ENCODE data around the gene LRCH4.

Gene LRCH4

GRCh38 chr7:100582041-100582579 is 3.8 kb downstream of the LRCH4 start:
- DNase-seq (ENCODE audit: low spot score) = no peak

DNA sequence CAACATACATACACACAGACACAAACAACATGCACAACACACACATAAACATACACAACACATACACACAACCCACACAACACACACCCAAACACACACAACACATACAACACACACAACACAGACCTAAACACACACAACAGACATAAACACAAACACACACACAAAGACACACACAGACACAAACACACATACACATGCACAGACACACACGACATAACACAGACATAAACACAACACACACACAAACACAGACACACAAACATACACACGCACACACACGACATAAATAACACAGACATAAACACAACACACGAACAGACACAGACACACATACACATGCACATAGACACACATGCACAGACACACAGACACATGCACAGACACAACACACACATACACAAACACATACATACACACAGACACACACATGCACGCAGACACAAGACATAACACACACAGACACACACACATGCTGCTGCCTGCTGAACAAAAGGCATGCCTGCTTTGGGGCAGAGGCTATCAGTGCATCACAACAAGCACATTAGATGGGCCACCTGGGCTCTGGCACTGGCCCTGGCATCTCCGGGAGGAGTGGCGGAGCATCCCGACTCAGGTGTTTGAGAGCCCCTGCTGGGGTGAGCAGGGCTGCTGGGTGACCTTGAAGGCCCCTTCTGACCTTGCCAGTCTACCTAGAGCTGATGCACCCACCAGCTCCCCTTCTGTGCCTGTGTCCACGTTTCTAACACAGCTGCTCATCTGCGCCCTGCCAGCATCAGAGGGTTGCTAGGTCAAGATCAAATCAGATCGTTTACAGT is 5.3 kb downstream of the LRCH4 start:
- DNase-seq (ENCODE audit: low spot score) = no peak

DNA sequence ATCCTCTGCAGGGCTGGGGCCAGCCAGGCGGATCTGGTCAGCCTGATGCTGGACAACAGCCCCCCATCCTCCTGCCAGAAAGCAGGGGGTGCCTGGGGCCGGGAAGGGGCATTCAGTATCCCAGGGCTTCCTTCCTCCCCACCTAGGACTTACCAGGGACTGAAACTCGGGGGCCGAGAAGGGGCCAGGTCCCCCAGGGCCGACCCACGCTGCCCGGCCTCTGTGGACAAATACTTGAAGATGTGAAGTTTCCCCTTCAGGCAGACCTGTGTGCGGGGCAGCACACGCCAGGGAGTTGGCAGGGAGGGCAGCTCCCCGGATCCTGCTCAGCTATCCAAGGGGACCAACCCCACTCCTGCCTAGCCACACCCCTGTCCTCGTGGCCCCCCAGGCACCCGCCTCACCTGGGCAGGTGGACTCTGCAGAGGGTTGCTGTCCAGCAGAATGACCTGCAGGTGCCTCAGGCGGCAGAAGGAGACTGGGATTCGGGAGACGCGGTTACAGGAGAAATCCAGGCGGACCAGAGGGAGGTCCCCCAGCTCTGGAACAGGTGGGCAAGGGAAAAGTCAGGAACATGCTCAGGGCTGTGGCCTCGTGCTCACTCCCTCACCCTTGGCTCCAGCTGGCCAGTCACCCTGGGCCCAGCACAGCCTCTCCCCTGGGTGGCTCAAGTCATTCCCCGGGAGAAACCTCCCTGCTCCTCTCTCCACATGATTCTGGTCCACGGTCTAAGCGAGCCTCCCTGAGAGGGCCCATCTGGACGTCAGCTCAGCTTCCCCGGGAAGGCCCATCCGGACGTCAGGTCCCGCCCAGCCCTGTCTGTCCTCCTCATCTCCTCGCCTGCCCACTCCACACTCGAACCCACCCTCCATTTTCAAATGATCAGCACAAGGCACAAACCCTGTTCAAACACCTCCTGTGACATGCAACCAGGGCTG is 7.4 kb downstream of the LRCH4 start:
- DNase-seq (ENCODE audit: low spot score) = no peak

DNA sequence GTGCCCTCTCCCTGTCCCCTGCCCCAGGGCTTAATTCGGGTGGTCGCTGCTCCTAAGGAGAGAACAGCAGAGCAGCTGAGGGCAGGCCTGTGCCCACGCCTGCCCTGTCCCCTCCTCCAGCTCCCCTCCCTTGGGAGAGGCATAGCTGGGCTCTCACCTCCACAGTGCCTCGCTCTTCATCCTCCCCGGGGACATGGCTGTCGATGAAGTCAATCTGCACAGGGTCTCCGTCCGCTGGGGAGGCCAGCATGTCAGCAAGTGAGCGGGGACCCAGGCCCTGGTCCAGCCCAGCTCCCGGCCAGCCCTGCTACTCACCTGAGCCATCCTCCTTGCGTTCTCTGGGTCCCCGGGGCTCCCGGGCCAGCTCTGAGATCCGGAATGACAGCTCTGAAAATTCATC is 8.4 kb downstream of the LRCH4 start:
- no peak for DNase-seq (ENCODE audit: low spot score)

DNA sequence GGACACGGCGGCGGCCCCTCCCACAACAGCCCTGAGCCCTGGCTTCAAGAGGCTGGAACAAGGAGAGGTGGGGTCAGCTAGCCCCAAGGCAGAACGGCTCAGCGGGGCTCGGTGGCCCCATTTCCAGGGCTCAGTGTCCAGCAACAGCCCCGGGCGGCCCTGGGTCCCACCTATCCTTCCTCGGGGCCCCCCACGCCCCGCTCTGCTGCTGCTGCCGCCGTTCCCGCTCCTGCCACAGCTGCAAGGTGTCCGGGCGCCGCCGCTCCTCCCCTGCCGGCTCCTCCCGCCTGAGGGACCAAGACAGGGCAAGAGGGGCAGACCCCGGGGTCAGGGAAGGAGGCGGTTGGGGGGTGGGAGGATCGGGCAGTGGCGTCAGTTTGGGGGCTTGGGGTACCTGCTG is 8.8 kb downstream of the LRCH4 start:
- DNase-seq (ENCODE audit: low spot score) = no peak

- no peak for DNase-seq (ENCODE audit: low spot score)
Observed at GRCh38 chr7:100576384-100576993, 9.4 kb downstream of the LRCH4 start.

DNA sequence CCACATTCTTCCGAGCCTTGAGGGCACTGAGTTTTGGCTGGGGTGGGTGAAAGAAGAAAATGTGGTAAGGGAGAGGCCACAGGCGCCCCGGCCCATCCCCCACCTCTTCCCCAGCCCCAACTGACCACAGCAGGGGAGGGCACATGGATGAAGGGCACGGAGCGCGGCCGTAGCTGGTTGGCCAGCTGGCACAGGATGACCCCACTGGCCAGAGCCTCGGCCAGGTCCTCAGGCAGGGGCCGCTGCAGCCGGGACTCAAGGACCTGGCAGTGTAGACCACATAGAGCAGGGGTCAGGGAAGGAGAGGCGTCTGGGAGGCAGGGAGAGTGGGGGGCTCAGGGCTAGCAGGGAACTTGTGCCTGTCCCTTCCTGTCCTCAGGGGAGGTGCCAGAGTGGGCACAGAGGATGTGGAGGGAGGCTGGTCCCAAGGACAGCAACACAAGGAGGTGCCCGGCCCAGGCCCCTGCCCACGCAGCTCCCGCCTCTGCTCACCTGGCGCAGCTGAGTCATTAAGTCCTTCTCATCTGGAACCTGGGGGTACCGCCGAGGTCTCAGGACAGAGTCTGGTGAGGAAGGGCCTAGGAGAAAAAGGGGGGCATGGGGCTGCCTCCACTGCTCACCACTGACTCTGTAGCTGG is 10.1 kb downstream of the LRCH4 start:
- no peak for DNase-seq (ENCODE audit: low spot score)

DNA sequence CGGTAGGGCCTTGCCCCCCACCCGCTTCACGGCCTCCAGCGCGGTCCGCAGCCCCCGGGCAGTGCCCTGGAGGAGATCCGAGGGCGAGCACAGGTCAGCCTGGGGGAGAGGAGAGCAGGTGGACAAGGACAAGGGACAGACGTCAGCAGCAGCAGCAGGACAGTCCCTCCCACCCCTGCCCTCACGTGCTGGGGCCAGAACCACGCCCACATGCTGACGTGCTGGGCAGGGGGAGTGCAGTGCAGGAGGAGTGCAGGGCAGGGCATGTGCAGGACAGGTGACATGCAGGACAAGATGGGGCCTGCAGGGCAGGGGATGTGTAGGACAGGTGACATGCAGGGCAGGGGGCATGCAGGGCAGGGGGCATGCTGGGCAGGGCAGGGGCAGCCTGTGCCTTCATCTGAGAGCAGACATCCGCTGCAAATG is 10.7 kb downstream of the LRCH4 start:
- no peak for DNase-seq (ENCODE audit: low spot score)

DNA sequence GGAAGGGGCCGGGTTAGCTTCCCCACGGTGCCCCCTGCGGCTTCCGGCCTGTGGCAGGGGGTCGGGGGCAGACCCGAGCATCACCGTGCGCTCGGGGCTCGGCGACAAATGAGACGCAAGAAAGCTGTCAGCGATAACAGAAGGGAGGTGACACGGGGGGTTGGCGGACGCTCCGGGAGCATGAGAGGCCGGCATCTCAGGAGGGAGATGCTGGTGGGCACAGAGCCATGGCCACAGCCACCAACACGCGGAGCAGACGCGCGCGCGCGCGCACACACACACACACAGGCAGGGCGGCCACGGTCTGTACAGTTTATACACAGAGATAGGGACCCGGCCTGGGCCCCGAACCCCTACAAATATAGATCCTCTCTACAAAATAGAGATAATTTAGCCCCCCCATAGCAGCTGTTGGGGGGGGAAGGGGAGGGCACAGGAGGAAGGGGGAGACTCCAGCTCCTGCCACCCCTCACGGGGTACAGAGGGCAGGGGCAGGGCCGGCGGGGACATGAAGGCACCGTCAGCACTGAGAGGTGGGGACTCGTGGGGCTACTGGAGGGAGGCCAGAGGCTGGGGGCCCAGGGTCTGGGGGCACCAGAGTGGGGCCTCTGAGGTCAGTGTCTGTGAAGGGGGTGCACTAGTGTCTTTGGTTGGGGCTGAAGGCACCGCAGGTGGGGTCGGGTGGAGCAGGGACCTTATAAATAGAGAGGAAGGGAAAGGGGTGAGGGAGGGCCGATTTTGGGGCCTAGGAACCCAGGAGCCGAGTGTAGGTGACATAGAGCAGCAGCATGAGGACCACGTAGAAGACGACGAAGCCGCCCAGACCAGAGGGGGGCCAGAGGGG is 11.3 kb downstream of the LRCH4 start:
- no peak for DNase-seq (ENCODE audit: low spot score)

DNA sequence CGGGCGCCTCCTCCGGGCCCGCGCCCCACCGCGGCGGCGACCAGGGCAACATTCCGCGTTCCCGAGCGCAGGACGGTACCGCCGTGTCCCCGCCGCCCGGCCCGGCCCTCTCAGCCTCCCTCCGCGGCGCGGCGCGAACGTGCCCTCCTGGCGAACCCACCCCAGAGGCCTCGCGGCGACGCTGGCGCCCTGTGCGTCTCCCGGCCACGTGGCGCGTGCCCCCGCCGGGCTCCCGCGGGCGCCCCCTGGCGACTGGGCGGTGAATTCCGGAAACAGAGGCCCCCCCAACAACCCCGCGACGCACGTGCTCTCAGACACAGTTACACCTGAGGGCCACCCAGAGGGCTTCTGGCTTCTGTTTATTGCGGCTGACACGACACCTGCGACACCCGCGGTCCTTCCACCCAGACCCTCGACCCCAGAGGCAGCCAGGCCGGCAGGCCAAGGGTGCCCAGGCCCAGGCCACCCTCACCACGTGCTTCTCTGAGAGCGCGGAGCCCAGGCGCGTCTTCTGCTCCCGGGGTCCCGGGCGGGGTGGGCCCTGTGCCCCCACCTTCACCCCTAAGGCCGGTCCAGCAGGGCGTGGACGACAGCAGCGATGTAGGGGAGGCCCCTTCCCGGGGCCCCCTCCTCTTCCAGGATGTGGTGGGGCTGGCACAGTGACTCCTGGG is 12.1 kb downstream of the LRCH4 start, which contains the start of gene SAP25:
Gene SAP25 (minus strand): TSS at position 210 of the 671 bp plus-strand sequence. CDS start 158 bp downstream, at position 52.
- no peak for DNase-seq (ENCODE audit: low spot score)

DNA sequence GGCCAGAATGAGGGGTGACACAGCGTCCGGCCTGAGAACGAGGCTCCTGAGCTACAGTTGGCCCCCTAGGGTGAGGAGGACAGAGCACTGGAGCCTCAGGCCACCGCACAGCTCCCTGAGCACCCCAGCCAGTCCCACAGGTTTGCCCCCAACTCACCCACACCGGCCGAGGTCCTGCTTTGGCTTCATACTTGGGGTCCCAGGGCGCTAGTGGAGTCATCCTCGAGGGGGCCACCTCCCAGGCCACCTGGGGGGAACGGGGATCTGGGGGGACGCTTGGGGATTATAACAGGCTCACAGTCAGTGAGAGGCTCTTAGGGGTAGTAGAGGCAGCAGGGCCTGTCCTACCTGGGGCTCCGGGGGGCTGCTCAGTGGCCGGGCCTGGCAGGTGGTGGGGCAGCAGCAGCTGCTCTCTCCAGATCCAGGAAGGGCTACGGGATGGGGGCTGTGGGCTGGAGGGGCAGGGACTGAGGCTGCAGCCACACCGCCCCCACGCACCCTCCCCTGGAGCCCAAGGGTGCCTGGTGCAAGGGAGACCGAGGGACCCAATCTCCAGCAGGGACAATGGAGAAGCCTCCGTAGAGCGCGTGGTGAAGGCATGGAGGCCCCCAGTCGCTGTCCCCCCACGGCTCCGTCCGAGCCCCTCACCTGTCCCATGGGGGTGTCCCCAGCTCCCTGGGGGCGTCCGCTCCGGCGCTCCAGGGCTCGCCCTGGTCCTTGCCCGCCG is 12.8 kb downstream of the LRCH4 start:
- no peak for DNase-seq (ENCODE audit: low spot score)

- DNase-seq (ENCODE audit: low spot score) = no peak
Observed at GRCh38 chr7:100572281-100572948, 13.5 kb downstream of the LRCH4 start.

GRCh38 chr7:100571829-100572116 is 14.2 kb downstream of the LRCH4 start:
- no peak for DNase-seq (ENCODE audit: low spot score)

DNA sequence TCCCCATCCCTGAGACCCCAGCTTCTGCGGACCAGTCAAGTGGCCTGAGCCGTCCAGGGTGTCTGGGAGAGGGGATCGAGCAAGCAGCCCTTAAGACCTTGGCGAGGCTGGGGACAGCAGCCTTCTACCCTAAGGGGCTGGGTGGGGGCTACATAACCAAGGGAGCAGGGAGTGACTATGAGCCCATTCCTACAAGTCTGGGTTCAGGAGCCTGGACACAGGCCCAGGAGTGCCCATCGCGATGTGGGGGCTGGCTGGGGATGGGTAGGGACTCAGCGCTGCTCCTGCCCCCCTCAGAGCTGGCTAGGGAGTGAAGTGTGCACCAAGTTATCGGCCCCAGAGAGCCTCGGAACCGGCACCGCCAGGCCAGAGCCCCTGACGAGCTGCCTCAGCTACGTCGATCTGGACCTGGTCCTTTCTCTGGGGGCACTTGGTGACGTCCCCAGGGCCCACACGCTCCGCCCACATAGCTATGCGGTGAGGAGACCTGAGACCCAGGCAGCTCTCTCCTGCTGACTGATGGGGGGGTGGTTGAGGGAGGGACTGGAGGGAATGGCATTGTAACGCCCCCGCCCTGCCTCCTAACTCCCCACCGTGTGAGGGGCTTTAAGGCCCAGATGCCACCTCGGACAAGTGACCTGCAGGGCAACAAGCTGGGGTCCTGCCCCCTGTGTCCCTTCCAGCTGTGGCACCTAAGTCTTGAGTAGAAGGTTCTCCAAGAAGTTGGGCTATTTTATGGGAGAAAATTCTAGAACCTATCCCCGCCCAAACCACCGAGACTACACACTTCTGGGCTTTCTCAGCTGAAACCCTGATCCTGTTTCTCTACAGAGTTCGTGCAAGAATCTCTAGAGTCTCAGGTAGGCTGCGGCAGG is 14.7 kb downstream of the LRCH4 start:
- no peak for DNase-seq (ENCODE audit: low spot score)

DNA sequence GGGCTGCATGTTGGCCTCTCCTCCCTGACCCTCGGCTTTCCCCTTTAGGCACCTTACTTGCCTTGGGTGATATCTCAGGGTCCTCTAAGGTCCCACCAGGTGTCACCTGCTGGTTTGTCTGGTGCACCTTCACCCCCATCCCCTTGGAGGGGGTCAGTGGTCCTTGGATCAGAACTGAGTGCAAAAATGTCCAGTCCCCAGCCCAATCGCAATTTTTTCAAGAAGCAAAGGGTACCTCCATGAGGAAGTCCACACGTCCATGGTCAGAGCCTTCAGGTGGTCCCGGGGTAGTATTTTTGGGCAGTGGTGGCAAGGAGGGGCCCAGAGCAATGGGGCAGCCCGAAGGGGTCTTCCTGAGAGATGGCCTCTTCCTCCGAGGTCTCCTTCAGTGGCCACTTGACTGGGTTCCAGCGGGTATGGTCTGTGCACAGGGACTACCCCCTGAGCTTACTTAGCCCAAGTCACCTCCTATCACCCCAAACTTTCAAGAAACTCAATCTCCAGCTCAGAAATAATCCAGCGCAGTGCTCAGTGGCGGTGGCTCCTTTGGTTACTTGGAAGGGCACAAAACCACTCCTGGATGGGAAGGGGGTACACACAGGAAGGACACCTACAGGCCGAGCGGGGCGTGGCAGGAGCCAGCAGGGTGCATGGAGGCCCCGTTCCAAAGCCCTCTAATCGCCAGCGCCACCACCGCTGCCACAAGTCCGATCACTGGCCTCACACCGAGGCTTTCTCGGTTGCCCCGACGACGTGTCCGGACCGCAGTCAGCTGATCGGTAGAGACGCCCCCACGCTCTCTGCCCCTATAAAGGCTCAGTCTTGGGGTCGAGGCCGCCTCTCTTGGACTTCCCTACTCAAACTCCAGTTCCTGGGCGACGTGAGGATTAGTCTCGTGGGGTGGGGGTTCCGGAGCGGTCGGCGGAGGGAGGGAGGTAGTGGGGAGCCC is 16.8 kb downstream of the LRCH4 start:
- DNase-seq (ENCODE audit: low spot score) = no peak

DNA sequence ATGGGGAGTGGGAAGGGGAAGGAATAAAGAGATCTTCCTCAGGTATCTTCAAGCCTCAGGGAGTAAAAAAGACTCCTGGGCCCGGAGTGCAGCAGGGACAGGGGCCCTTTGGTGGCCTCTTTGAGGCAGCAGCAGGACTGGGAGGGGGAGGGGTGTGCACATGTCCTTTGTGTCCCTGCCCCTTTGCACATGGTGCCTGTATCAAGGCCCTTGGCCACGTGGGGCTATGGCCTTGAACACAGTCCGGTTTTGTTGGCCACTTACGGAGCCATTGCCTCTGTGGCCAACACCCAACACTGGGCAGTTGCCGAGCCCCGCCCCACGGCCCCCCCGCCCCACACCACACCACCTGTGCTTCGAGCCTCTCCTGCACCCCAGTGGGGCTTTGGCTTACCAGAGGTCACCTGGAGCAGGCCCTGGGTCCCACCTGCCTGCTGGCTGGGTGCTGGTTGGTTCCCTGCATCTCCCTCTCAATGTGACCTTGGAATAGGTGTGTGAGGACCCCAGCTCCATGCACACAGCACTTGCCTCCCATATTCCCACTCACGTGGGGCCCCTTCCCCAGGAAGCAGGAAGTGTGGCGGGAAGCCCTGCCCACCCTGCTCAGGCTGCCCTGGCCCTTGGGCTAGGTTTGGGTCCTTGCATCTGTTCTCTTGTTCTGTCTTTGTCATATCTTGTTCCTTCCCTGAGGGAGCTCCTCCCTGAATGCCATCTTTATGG is 17.6 kb downstream of the LRCH4 start:
- DNase-seq (ENCODE audit: low spot score) = no peak
